ENCODE measurements around the gene ZNF222. TPM values are rescaled to one million over a fixed set of nuclear protein-coding genes. Genes with fewer than 3 reads are reported as not detected.
A peak's percentile ranks its signal among the peaks of the same experiment; 100 is the strongest.

Gene ZNF222
- total RNA-seq, 1 donor from 2014 or later = 7.6 TPM

GRCh38 chr19:44059229-44059628 lies 34.0 kb downstream of the ZNF222 start:
- H3K27me3 Mint-ChIP-seq (ENCODE audit: low read depth) = no peaks in the 10 kb centered on the region
- no peak overlapping the region for H3K27ac Mint-ChIP-seq (ENCODE audit: unreplicated experiment)
- no peaks in the 10 kb centered on the region for H3K4me1 Mint-ChIP-seq
- H3K9me3 Mint-ChIP-seq = no peaks in the 10 kb centered on the region
- H3K36me3 Mint-ChIP-seq (ENCODE audit: low read depth) = peaks cover 63% of the 10 kb centered on the region
- no peak for DNase-seq (ENCODE audit: low read depth, low spot score)
- no peak for TF ChIP-seq CTCF (conservative IDR thresholded peaks at IDR 0.05)
- H3K4me3 Mint-ChIP-seq = no peak overlapping the region

GRCh38 chr19:44061038-44061437 lies 35.9 kb downstream of the ZNF222 start:
- Mint-ChIP-seq H3K4me3 (no peak overlapping the region), H3K36me3 (ENCODE audit: low read depth) (peaks cover 64% of the 10 kb centered on the region)

GRCh38 chr19:44066305-44066704 lies 41.1 kb downstream of the ZNF222 start:
- H3K27me3 Mint-ChIP-seq (ENCODE audit: low read depth) = no peaks in the 10 kb centered on the region
- no peak for TF ChIP-seq CTCF (conservative IDR thresholded peaks at IDR 0.05)
- H3K9me3 Mint-ChIP-seq = peaks cover 24% of the 10 kb centered on the region

More at GRCh38 chr19:44061038-44061437, 35.9 kb downstream of the ZNF222 start:
- no peaks in the 10 kb centered on the region for H3K27me3 Mint-ChIP-seq (ENCODE audit: low read depth)
- H3K27ac Mint-ChIP-seq (ENCODE audit: unreplicated experiment) = no peak overlapping the region
- no peak for DNase-seq (ENCODE audit: low read depth, low spot score)
- TF ChIP-seq CTCF (conservative IDR thresholded peaks at IDR 0.05) = no peak
- no peaks in the 10 kb centered on the region for H3K4me1 Mint-ChIP-seq
- peaks cover 5% of the 10 kb centered on the region for H3K9me3 Mint-ChIP-seq

GRCh38 chr19:44069415-44069814 lies 44.2 kb downstream of the ZNF222 start:
- peaks cover 56% of the 10 kb centered on the region for H3K36me3 Mint-ChIP-seq (ENCODE audit: low read depth)
- H3K4me1 Mint-ChIP-seq = peaks cover 21% of the 10 kb centered on the region
- no peak overlapping the region for H3K4me3 Mint-ChIP-seq
- H3K27ac Mint-ChIP-seq (ENCODE audit: unreplicated experiment) = no peak overlapping the region
- TF ChIP-seq CTCF (conservative IDR thresholded peaks at IDR 0.05) = no peak
- no peaks in the 10 kb centered on the region for H3K27me3 Mint-ChIP-seq (ENCODE audit: low read depth)
- no peak for DNase-seq (ENCODE audit: low read depth, low spot score)
- peaks cover 32% of the 10 kb centered on the region for H3K9me3 Mint-ChIP-seq

More at GRCh38 chr19:44066305-44066704, 41.1 kb downstream of the ZNF222 start:
- H3K4me3 Mint-ChIP-seq = no peak overlapping the region
- no peak overlapping the region for H3K27ac Mint-ChIP-seq (ENCODE audit: unreplicated experiment)
- no peak for DNase-seq (ENCODE audit: low read depth, low spot score)
- H3K4me1 Mint-ChIP-seq = peaks cover 1% of the 10 kb centered on the region
- H3K36me3 Mint-ChIP-seq (ENCODE audit: low read depth) = peaks cover 72% of the 10 kb centered on the region

- Mint-ChIP-seq H3K4me3 (peak within 1 kb of the TSS; percentile 92), H3K4me1 (peaks cover 21% of the 10 kb centered on the region), H3K36me3 (ENCODE audit: low read depth) (peaks cover 43% of the 10 kb centered on the region), H3K9me3 (peaks cover 19% of the 10 kb centered on the region), H3K27me3 (ENCODE audit: low read depth) (no peaks in the 10 kb centered on the region), H3K27ac (ENCODE audit: unreplicated experiment) (peak within 1 kb of the TSS; percentile 93)
- DNase-seq (ENCODE audit: low read depth, low spot score) = peak; percentile 73
- TF ChIP-seq CTCF (conservative IDR thresholded peaks at IDR 0.05) = no peak
Measured at GRCh38 chr19:44071824-44072542, 46.8 kb downstream of the ZNF222 start, which contains the start of gene ZNF284. Gene ZNF284 (plus strand): TSS chr19:44072159. CDS start chr19:44076390, 4,231 bp downstream.
